Left ventricle myocardium inferior (tissue), 1 donor: ENCODE measurements around the gene CD2AP. TPM values are rescaled to one million over a fixed set of nuclear protein-coding genes. Genes with fewer than 3 reads are reported as not detected.

Experiments used
- DNase-seq: peaks from one replicate; pipeline ENCODE4 v3.0.0-alpha.2; 2020
- H3K27ac ChIP-seq: fragments of 200-600 bp; replicated peaks from 2 replicates; pipeline ENCODE4 v1.8.0; 2021
- H3K27me3 ChIP-seq: fragments of 200-600 bp; 2 replicates; pipeline ENCODE4 v1.8.0; 2021; ENCODE audit warnings: low read depth
- H3K36me3 ChIP-seq: fragments of 200-600 bp; 2 replicates; pipeline ENCODE4 v1.8.0; 2021
- H3K4me1 ChIP-seq: fragments of 200-600 bp; 2 replicates; pipeline ENCODE4 v1.8.0; 2021
- H3K4me3 ChIP-seq: fragments of 200-600 bp; 2 replicates; pipeline ENCODE4 v1.8.0; 2021; ENCODE audit warnings: mild to moderate bottlenecking, moderate library complexity
- H3K9me3 ChIP-seq: fragments of 200-600 bp; replicated peaks from 2 replicates; pipeline ENCODE4 v1.8.0; 2021
- CTCF ChIP-seq: fragments of 200-600 bp; IDR thresholded peaks from 2 replicates; pipeline ENCODE4 v1.8.0; 2021; ENCODE audit warnings: antibody characterized with exemption, mild to moderate bottlenecking, borderline replicate concordance
- intact Hi-C: fragments of 100-400 bp; cut with micrococcal nuclease; formaldehyde crosslinking; loops from one replicate; pipeline ENCODE4 v1.11.0; 2022
- total RNA-seq: library from RNA; stranded (reverse); fragmentation: NEBNext Ultra II Directional; extraction: Animal tissue kit (Norgen Biotek cat#: 25700); gene quantifications from one replicate; pipeline ENCODE4 v1.2.1, GENCODE V29; 2021
- donor health status: DM: no; HTN: yes; CAD: no; lungs with severe emphysema.

Gene CD2AP
- total RNA-seq, 1 donor from 2014 or later = 9.9 TPM

DNA sequence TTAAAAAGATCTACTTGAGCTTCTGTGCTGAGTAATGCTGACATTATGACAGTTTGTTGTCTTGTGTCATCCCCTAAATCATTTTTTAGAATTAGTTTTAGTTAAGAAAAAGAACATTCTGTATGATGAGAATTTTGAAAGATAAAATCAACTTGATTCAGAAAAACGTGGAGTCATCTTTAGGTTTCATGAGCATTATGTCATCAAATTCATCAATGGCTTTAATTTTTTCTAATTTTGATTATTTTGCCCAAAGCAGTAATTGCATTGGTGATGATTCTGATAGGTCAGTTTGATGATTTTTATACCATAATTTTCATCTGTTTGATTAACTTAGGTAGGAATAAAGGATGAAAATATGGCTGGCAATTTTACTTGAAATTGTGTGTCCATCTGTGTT is 194.2 kb downstream of the CD2AP start:
- no peak for DNase-seq
- Histone ChIP-seq H3K36me3 (no peaks in the 10 kb centered on the region), H3K9me3 (no peaks in the 10 kb centered on the region), H3K27ac (no peak overlapping the region), H3K4me3 (no peak overlapping the region), H3K27me3 (peaks cover 6% of the 10 kb centered on the region), H3K4me1 (peaks cover 9% of the 10 kb centered on the region)
- intact Hi-C loops = no loop called here
- no peak for TF ChIP-seq CTCF

- peaks cover 6% of the 10 kb centered on the region for H3K27me3 ChIP-seq
- H3K4me1 ChIP-seq = peaks cover 9% of the 10 kb centered on the region
- H3K27ac ChIP-seq = no peak overlapping the region
- DNase-seq = no peak
- H3K9me3 ChIP-seq = no peaks in the 10 kb centered on the region
- no peak overlapping the region for H3K4me3 ChIP-seq
- no peak for TF ChIP-seq CTCF
- intact Hi-C loops = no loop called here
- H3K36me3 ChIP-seq = no peaks in the 10 kb centered on the region
Measured at GRCh38 chr6:47672816-47673215, 195.2 kb downstream of the CD2AP start.

DNA sequence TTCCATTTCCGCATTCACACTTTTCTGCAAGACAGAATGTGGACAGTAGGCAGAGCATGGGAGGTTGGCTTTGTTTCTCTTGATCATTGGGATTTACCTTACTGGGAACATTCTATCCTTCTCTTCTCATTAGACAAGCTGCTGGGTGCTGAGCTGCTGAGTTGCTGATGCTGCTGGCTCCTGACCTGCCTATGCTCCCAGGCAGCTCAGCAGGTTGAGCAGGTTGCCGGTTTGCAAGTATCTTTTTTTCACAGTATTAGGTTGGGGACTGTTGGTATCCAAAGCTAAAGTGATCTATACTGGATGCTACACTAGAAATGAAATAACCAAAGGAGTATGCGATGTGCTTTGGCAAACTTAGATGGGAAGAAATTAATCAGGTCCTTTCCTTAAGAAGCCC is 197.1 kb downstream of the CD2AP start:
- H3K27me3 ChIP-seq = peaks cover 6% of the 10 kb centered on the region
- peaks cover 7% of the 10 kb centered on the region for H3K4me1 ChIP-seq
- H3K27ac ChIP-seq = no peak overlapping the region
- intact Hi-C loops = no loop called here
- H3K9me3 ChIP-seq = no peaks in the 10 kb centered on the region
- DNase-seq = no peak
- TF ChIP-seq CTCF = no peak
- H3K36me3 ChIP-seq = no peaks in the 10 kb centered on the region
- no peak overlapping the region for H3K4me3 ChIP-seq

Other genes starting within 250 kb of the CD2AP start
- gene TNFRSF21, start 167.9 kb upstream of the CD2AP start, total RNA-seq = 6.3 TPM
- gene ADGRF4, start 220.8 kb downstream of the CD2AP start, total RNA-seq = not detected